Urinary bladder (tissue), 4 donors: ENCODE data around the gene NAPSA. TPM values are rescaled to one million over a fixed set of nuclear protein-coding genes. Genes with fewer than 3 reads are reported as not detected.

Experiments
- DNase-seq: peaks from one replicate; pipeline ENCODE4 v3.0.0-alpha.2; 2015; ENCODE audit errors: extremely low spot score
- H3K27ac ChIP-seq: one replicate; pipeline ENCODE4 v1.5.1; 2013; ENCODE audit warnings: low read depth, mild to moderate bottlenecking, moderate library complexity
- H3K36me3 ChIP-seq: one replicate; pipeline ENCODE4 v1.6.1; 2013; ENCODE audit warnings: mild to moderate bottlenecking, moderate library complexity; ENCODE audit not compliant: insufficient read depth
- H3K4me1 ChIP-seq: one replicate; pipeline ENCODE4 v1.6.1; 2013; ENCODE audit warnings: mild to moderate bottlenecking, moderate library complexity; ENCODE audit not compliant: insufficient read depth
- H3K4me3 ChIP-seq: one replicate; pipeline ENCODE4 v1.5.1; 2013; ENCODE audit warnings: low read depth, low read length
- WGBS: extraction: QIAGEN DNeasy Blood & Tissue Kit; methylation state at CpG from one replicate; pipeline ENCODE4 v1.1.7; 2013; 5-methylcytosine and 5-hydroxymethylcytosine counted together
- polyA plus RNA-seq: library from polyadenylated mRNA; stranded (reverse); fragments of 200-250 nt; gene quantifications from one replicate; pipeline ENCODE4 v1.2.3, GENCODE V29; 2013
- total RNA-seq: library from RNA; depleted of rRNA; stranded (reverse); fragments of >200 nt; gene quantifications from one replicate; pipeline ENCODE4 v1.2.3, GENCODE V29; 2014
- donor health status: healthy with polysubstance abuse.
- donor health status: healthy.

The NAPSA gene
- total and polyA plus RNA-seq, 2 donors, result 0.58 to 0.77 TPM

DNA sequence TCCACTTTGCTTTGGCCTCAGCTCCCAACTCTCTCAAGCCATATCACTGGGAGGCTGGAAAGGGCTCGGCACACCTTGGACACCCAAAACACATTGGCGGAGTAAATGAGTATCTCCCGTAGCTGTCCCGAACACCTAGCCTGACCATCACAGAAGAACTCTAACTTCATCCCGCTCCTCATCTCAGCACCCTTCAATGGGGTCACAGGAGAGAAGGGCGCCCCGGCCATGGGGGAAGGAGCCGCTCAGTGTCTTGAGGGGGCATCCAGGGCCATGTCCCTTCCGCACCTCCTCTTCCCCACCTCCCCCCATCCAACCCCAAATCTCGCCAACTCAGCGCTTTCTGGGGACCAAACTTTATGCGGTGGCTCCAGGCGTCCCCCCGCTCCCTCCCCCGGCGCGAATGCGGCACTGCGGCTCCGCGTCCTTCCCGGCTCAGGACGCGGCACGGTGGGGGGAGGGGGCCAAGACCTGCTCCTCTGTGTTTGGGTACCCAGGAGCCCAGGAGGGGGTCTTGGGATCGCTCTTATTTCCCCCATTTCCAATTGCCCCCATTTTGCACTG lies 39.3 kb downstream of the NAPSA start:
- no peak overlapping the region for H3K27ac ChIP-seq
- no peak overlapping the region for H3K4me3 ChIP-seq
- H3K36me3 ChIP-seq, result no peaks in the 10 kb centered on the region
- no peaks in the 10 kb centered on the region for H3K4me1 ChIP-seq
- no peak for DNase-seq
- 3% methylated on average over 26 of the region's 26 CpGs for WGBS

DNA sequence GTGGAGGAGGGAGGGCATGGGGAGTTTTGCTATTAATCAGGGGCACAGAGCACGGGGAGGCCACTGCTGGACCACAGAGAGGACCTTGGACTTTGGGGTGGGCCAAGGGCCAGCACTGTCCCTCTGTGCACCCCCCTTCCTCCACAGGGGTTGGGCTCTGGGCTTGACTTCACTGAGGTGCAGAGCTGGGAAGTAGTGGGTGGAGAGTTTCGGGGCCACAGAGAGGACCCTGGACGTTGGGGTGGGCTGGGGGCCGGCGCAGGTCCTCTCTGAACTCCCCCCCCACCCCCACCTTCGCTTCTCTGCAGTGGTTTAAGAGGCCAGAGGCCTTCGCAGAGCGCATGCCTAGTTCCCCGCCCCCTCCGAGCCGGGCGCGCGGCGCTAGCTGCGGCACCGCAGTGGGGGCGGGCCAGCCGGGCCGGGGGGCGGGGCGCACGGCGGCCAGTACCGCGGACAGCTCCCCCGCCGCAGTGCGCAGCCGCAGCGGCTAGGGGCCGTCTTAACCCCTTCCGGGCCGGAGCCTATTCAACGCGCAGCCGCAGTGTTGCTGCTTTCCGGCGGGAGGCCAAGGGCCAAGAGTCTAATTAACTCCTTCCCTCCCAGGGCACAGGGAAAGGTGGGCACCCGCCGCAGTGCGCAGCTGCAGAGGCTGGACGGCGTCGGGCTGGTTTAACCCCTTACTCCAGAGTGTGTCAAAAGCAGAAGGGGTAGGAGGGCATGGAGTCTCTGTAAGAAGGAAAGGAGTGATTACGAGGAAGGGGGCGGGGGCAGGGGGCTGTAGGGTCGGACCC lies 39.9 kb downstream of the NAPSA start:
- Histone ChIP-seq H3K36me3 (no peaks in the 10 kb centered on the region), H3K4me3 (no peak overlapping the region), H3K4me1 (no peaks in the 10 kb centered on the region), H3K27ac (no peak overlapping the region)
- 1% methylated on average over 48 of the region's 48 CpGs for WGBS
- no peak for DNase-seq

DNA sequence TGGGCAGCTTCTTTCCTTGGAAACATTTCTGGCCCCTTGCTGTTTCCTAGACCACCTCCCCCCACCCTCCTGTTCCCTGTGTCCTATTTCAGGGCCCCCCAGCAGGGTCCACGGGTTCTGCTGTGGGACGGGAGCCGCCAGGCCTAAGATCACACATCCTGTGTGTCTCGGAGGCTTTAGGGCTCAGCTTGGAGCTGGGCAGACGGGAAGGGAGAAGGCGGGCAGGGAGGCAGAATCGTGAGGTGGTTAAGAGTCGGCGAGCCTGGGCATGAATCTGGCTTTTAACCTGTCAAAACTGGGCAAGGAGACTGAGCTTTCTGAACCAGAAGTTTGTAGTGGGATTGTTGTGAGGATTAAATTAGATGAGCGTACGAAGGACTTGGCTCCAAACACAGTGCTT lies 41.1 kb downstream of the NAPSA start:
- Histone ChIP-seq H3K4me1 (no peaks in the 10 kb centered on the region), H3K27ac (no peak overlapping the region), H3K36me3 (no peaks in the 10 kb centered on the region), H3K4me3 (no peak overlapping the region)
- no peak for DNase-seq
- 53% methylated on average over 11 of the region's 11 CpGs for WGBS

DNA sequence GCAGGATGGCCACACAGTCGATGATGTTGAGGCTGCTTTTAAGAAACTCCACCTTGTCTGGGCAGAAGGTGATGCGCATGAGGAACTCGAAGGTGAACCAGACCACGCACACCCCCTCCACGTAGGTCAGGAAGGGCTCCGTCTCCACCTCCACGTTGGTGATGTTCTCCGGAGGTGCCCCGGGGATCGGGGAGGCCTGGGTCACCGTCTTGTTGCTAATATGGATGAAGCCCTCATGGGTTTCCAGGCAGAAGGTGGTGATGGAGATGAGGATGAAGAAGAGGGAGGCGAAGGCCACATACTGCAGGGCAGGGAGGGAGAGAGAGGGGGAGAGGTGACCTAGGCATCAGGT lies 41.7 kb downstream of the NAPSA start:
- no peaks in the 10 kb centered on the region for H3K4me1 ChIP-seq
- DNase-seq, result no peak
- H3K27ac ChIP-seq, result no peak overlapping the region
- H3K36me3 ChIP-seq, result no peaks in the 10 kb centered on the region
- 91% methylated on average over 12 of the region's 12 CpGs for WGBS
- H3K4me3 ChIP-seq, result no peak overlapping the region

DNA sequence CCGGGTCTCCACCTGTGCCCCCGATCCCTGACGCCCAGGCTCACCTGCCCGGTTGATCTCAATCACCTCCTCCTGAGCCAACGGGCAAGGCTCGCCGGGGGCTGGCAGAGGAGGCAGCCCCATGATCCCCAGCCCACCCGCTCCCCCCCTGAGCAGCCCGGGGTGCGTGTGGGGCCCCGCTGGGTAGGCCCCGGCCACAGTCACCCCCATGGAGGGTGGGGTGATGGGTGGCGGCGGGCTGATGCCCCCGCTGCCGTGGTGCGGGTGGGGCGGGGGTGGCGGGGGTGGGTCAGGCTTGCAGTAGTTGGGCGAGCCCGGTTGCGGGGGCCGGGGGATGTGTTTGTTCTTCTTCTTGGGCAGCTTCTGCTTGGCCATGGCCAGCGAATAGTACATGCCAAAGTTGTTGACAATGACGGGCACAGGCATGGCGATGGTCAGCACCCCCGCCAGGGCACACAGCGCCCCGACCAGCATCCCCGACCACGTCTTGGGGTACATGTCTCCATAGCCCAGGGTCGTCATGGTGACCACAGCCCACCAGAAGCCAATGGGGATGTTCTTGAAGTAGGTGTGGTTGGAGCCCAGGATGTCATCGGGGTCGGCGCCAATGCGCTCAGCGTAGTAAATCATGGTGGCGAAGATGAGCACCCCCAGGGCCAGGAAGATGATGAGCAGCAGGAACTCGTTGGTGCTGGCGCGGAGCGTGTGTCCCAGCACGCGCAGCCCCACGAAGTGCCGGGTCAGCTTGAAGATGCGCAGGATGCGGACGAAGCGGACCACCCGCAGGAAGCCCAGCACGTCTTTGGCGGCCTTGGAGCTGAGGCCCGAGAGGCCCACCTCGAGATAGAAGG lies 42.3 kb downstream of the NAPSA start:
- 92% methylated on average over 55 of the region's 55 CpGs for WGBS
- Histone ChIP-seq H3K4me3 (no peak overlapping the region), H3K4me1 (no peaks in the 10 kb centered on the region), H3K36me3 (no peaks in the 10 kb centered on the region), H3K27ac (no peak overlapping the region)
- DNase-seq, result no peak

DNA sequence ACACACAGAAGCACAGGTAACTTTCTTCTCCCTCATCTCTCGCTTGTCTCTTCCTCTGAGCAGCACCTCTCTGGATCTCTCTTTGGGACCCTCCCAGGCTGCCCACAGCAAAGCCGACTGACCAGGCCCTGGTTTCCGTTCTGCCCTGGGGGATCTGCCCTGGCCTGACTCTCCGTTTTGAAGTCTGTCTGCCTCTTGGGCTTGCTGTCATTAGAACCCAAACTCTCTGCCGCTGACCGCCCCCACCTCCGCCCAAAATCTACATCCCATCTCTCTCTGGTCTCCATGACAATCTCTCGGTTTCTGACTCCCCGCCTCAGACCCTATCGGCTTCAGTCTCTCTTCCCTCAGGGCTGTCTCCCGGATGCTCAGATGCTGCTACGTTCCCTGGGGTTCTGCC lies 43.2 kb downstream of the NAPSA start:
- WGBS, result 75% methylated on average over 12 of the region's 12 CpGs
- Histone ChIP-seq H3K27ac (no peak overlapping the region), H3K4me3 (no peak overlapping the region), H3K4me1 (no peaks in the 10 kb centered on the region), H3K36me3 (no peaks in the 10 kb centered on the region)
- no peak for DNase-seq

DNA sequence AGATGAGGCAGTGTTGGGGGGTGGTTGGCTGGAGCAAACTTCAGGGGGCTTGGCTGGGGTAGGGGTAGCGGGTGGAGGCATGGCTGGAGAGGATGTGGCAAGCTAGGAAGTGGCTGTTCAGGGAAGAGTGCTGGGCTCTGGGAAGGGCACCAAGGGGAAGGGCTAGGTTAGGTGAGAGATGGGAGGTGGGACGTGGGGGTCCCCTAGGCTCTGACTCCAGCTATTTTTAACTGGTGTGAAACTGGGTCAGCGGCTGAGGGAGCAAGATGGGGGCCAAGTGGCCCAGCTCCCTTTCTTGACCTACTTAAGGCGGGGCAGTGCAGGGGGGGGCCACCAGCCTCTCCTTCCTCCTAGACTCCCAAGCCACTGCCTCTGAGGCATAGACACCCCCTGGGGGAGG lies 43.6 kb downstream of the NAPSA start:
- no peak overlapping the region for H3K4me3 ChIP-seq
- H3K4me1 ChIP-seq, result no peaks in the 10 kb centered on the region
- no peaks in the 10 kb centered on the region for H3K36me3 ChIP-seq
- DNase-seq, result no peak
- no peak overlapping the region for H3K27ac ChIP-seq
- WGBS, result 90% methylated on average over 4 of the region's 4 CpGs

DNA sequence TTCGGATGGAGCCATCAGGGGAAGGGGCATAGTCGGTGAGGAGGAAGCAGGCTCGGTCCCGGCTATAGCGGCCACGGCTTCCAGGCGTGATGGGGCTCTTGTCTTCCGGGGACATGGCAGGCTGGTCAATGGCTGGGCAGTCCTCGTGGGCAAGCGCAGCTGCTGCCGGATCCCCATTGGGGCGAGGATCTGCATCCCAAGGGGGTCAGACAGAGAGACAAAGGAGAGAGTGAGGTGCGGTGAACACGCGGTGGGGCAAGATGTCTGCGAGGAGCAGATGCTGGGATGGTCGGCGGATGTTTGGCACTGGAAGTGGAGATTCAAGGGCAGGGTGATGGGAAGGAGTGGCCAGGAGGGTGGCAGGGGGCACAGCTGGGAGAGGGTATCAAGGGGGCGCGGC lies 44.8 kb downstream of the NAPSA start:
- no peaks in the 10 kb centered on the region for H3K4me1 ChIP-seq
- no peak overlapping the region for H3K27ac ChIP-seq
- H3K4me3 ChIP-seq, result no peak overlapping the region
- 87% methylated on average over 20 of the region's 20 CpGs for WGBS
- no peaks in the 10 kb centered on the region for H3K36me3 ChIP-seq
- DNase-seq, result no peak

DNA sequence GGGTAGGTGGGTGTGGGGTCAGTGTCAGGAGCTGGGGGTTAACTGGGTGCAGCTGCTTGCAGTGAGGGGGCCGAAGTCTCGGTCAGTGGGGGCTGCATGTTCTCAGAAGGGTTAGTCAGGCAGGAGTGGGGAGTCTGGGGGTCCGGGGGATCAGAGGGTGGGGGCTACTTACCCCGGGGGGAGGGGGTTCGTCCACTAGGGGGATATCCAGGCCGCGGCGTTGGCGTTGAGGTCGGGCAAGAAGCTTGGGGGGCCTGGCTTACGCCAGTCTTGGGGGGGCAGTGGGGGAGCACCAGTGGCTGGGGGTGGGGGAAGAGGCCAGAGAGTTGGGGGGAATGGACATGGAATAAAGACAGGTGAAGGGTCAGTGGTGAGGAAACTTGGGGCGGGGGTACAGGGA lies 45.4 kb downstream of the NAPSA start:
- H3K4me1 ChIP-seq, result no peaks in the 10 kb centered on the region
- H3K36me3 ChIP-seq, result no peaks in the 10 kb centered on the region
- WGBS, result 84% methylated on average over 12 of the region's 12 CpGs
- no peak for DNase-seq
- H3K4me3 ChIP-seq, result no peak overlapping the region
- no peak overlapping the region for H3K27ac ChIP-seq

DNA sequence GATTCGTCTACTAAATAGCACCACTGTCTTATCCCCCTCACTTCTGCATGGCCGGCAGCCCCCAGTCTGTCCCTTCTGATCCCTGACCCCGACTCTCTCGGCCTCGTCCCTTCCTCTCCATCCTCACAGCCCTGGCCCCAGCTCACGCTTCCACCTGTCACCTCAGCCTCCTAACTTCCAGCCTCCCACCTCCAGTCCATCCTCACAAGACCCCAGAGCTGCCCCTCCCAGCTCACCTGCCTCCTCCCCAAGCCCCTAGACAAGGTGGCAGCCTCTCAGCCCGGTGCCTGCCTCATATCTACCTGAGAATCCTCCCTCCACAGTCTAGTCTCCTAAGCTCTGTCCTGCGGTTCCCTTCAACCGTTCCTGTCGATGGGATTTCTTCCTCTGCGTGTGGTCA lies 46.3 kb downstream of the NAPSA start:
- Histone ChIP-seq H3K4me1 (no peaks in the 10 kb centered on the region), H3K27ac (no peak overlapping the region), H3K36me3 (no peaks in the 10 kb centered on the region), H3K4me3 (no peak overlapping the region)
- no peak for DNase-seq
- WGBS, result 82% methylated on average over 11 of the region's 11 CpGs

DNA sequence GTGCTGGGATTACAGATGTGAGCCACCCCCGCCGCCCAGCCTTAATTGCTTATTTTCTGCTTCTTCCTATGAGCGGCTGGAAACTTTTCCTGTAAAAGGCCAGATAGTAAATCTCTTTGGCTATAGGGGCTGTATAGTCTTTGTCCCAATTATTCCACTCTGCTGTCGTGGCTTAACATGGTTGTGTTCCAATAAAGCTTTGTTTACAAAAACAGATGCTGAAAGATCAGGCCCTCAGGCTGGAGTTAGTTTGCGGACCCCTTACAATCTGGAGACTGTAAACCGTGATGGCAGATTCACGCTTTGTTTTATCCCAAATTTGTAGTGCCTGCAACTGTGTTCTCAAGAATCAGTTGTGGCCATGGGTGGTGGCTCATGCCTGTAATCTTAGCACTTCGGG lies 47.0 kb downstream of the NAPSA start:
- H3K4me1 ChIP-seq, result no peaks in the 10 kb centered on the region
- H3K36me3 ChIP-seq, result no peaks in the 10 kb centered on the region
- WGBS, result 56% methylated on average over 8 of the region's 8 CpGs
- no peak overlapping the region for H3K27ac ChIP-seq
- H3K4me3 ChIP-seq, result no peak overlapping the region
- no peak for DNase-seq

DNA sequence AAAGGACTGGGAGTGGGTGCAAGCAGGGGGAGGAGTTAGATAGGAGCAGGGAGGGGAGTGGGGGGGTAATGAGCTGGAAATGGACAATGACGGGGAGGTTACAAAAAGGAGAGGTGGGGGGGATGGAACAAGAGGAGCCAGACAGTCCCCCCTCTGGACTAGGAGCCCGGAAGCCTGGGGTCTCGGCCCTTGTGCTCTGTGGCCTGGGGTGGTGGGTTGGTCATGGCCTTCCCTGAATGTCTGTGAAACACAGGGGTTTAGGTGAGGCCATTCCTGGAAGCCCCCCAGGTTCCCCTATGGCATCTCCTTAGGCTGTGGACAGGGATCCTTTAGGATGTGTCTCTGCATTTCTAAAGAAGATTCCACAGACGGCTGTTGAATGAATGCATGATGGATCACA lies 48.3 kb downstream of the NAPSA start:
- Histone ChIP-seq H3K4me3 (no peak overlapping the region), H3K4me1 (no peaks in the 10 kb centered on the region), H3K27ac (no peak overlapping the region), H3K36me3 (no peaks in the 10 kb centered on the region)
- WGBS, result 78% methylated on average over 4 of the region's 4 CpGs
- DNase-seq, result no peak

DNA sequence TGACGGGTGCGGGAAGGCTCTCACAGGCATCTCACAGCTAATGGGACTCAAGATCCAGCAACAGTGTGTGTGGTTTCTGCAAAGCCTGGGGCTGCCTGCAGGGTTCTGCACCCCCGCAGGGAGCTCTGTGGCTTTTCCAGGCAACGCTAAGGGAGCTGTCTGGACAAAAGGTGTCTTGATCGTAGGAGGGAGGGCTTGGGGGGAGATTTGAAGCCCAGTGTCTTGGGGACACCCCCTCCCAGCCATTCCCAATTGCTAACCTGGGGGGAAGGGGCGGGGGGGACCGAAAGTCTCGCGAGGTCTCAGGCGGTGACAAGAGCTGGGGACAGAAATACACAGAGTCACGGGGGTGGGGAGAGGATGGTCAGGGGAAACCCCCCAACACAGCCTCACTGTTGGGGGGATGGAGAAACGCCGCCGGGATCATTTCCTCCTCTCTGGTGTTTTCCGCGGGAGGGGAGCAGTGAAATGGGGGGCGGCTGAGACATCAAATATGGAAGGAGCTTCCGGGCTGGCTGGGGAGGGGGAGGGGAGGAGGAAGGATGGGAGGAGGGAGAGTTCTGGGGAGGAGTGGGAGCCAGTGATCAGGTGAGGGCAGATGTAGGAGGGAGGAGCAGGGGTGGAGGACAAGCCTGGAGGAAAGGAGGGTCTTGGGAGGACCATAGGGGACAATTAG lies 49.5 kb downstream of the NAPSA start:
- no peaks in the 10 kb centered on the region for H3K4me1 ChIP-seq
- H3K27ac ChIP-seq, result no peak overlapping the region
- WGBS, result 1% methylated on average over 18 of the region's 18 CpGs
- DNase-seq, result no peak
- H3K4me3 ChIP-seq, result no peak overlapping the region
- H3K36me3 ChIP-seq, result no peaks in the 10 kb centered on the region
